H1 (cell line): ENCODE data around the gene FAM50B. TPM values are rescaled to one million over a fixed set of nuclear protein-coding genes. Genes with fewer than 3 reads are reported as not detected.

ENCODE experiments used
- CTCF ChIA-PET: fragments of 300-600 bp; sonication (Branson Sonifier 250); formaldehyde crosslinking; loops from one replicate; lab custom pipeline; 2021; ENCODE audit not compliant: partially characterized antibody; lab: Charles Lee
- POLR2A ChIA-PET: fragments of 300-600 bp; sonication (Branson Sonifier 250); formaldehyde crosslinking; loops from one replicate; lab custom pipeline; 2021; ENCODE audit warnings: inconsistent platforms; ENCODE audit not compliant: partially characterized antibody; lab: Charles Lee
- DNase-seq, 2 experiments: peaks; one replicate each; pipeline versions ENCODE4 v3.0.0 to v3.0.0-alpha.2; 2010 to 2022; ENCODE audit warnings: low spot score in 2 of 2, low read depth in 1 of 2, mixed read lengths in 1 of 2
- FAIRE-seq: peaks from 2 replicates; lab custom pipeline; 2011; peaks lifted over from hg19 to GRCh38; lab: Jason Lieb, UNC
- H2AFZ ChIP-seq: 2 replicates; pipeline ENCODE4 v1.8.1; 2012; ENCODE audit warnings: low read length, inconsistent platforms
- H2AK5ac ChIP-seq: 2 replicates; pipeline ENCODE4 v1.6.1; 2013; ENCODE audit warnings: low read depth, low read length
- H2BK120ac ChIP-seq: replicated peaks from 2 replicates; pipeline ENCODE3; 2013; ENCODE audit warnings: low read depth, low read length, inconsistent platforms
- H2BK12ac ChIP-seq: 2 replicates; pipeline ENCODE4 v1.6.1; 2013; ENCODE audit warnings: low read depth, low read length
- H2BK15ac ChIP-seq: 2 replicates; pipeline ENCODE4 v1.6.1; 2013; ENCODE audit warnings: low read length
- H2BK20ac ChIP-seq: 2 replicates; pipeline ENCODE4 v1.6.1; 2013; ENCODE audit warnings: low read length
- H2BK5ac ChIP-seq: 2 replicates; pipeline ENCODE4 v1.6.1; 2013; ENCODE audit warnings: low read depth, low read length
- H3K14ac ChIP-seq: 2 replicates; pipeline ENCODE4 v1.6.1; 2013; ENCODE audit warnings: inconsistent platforms; ENCODE audit not compliant: insufficient read length
- H3K18ac ChIP-seq: 2 replicates; pipeline ENCODE4 v1.6.1; 2013; ENCODE audit warnings: low read length; ENCODE audit errors: extremely low read depth
- H3K23ac ChIP-seq: 2 replicates; pipeline ENCODE4 v1.6.1; 2013; ENCODE audit warnings: inconsistent platforms; ENCODE audit not compliant: insufficient read length
- H3K23me2 ChIP-seq: 2 replicates; pipeline ENCODE4 v1.6.1; 2013; ENCODE audit warnings: low read depth, low read length
- H3K27ac ChIP-seq: 2 replicates; pipeline ENCODE4 v1.6.1; 2011; ENCODE audit warnings: low read depth, low read length, inconsistent platforms
- H3K27me3 ChIP-seq, 4 experiments: replicated peaks in 1 of 4; 1 replicate in 1 of 4; 2 replicates in 3 of 4; pipeline versions ENCODE4 v1.6.1 to v1.8.1; 2011 to 2013; ENCODE audit warnings: low read length in 3 of 4, mild to moderate bottlenecking in 3 of 4, inconsistent platforms in 2 of 4, mixed read lengths in 2 of 4, moderate library complexity in 1 of 4; ENCODE audit not compliant: control insufficient read depth in 3 of 4, insufficient read depth in 3 of 4; ENCODE audit errors: extremely low read depth in 1 of 4
- H3K36me3 ChIP-seq, 4 experiments: 2 replicates each; pipeline versions ENCODE4 v1.6.1 to v1.8.1; 2011 to 2013; ENCODE audit warnings: mild to moderate bottlenecking in 4 of 4, low read length in 3 of 4, moderate library complexity in 2 of 4, control low read depth in 1 of 4, inconsistent platforms in 1 of 4; ENCODE audit not compliant: insufficient read depth in 4 of 4, control insufficient read depth in 2 of 4
- H3K4ac ChIP-seq: replicated peaks from 2 replicates; pipeline ENCODE3; 2013; ENCODE audit warnings: low read length, low read depth, mixed read lengths, inconsistent platforms; ENCODE audit not compliant: insufficient read length
- H3K4me1 ChIP-seq, 4 experiments: replicated peaks in 1 of 4; 1 replicate in 1 of 4; 2 replicates in 3 of 4; pipeline versions ENCODE4 v1.6.1 to v1.8.1; 2011 to 2013; ENCODE audit warnings: low read length in 3 of 4, inconsistent platforms in 2 of 4, mixed read lengths in 1 of 4; ENCODE audit not compliant: insufficient read depth in 4 of 4, control insufficient read depth in 3 of 4
- H3K4me2 ChIP-seq, 2 experiments: 2 replicates each; pipeline versions ENCODE4 v1.6.1 to v1.8.1; 2011 to 2013; ENCODE audit warnings: low read depth in 2 of 2, low read length in 2 of 2, control low read depth in 1 of 2, inconsistent platforms in 1 of 2, mild to moderate bottlenecking in 1 of 2; ENCODE audit not compliant: insufficient read depth in 1 of 2
- H3K4me3 ChIP-seq, 4 experiments: fragments of 200-600, 300-600 bp in 1 of 4; sonication (generic), shearing (Covaris generic), sonication (Bioruptor Twin) in 1 of 4; 2 replicates each; pipeline versions ENCODE4 v1.5.1 to v1.8.1; 2011 to 2016; ENCODE audit warnings: low read length in 4 of 4, low read depth in 3 of 4, control low read depth in 2 of 4, inconsistent platforms in 2 of 4, mild to moderate bottlenecking in 2 of 4, mixed read lengths in 1 of 4, moderate library complexity in 1 of 4; ENCODE audit not compliant: insufficient read depth in 2 of 4; ENCODE audit errors: extremely low read depth in 1 of 4
- H3K56ac ChIP-seq: replicated peaks from 2 replicates; pipeline ENCODE3; 2013; ENCODE audit warnings: low read depth, mild to moderate bottlenecking, mixed read lengths, low read length, inconsistent platforms; ENCODE audit not compliant: insufficient read length
- H3K79me1 ChIP-seq: 2 replicates; pipeline ENCODE4 v1.6.1; 2013; ENCODE audit warnings: low read depth, low read length, control low read depth
- H3K79me2 ChIP-seq, 2 experiments: 2 replicates each; pipeline versions ENCODE4 v1.6.1 to v1.8.1; 2012 to 2013; ENCODE audit warnings: low read length in 2 of 2, mild to moderate bottlenecking in 2 of 2, inconsistent platforms in 1 of 2; ENCODE audit not compliant: insufficient read depth in 2 of 2, control insufficient read depth in 1 of 2
- H3K9ac ChIP-seq, 4 experiments: replicated peaks in 1 of 4; 1 replicate in 1 of 4; 2 replicates in 3 of 4; pipeline versions ENCODE4 v1.6.1 to v1.8.1; 2011 to 2013; ENCODE audit warnings: low read depth in 3 of 4, low read length in 3 of 4, control low read depth in 2 of 4, mild to moderate bottlenecking in 2 of 4, moderate library complexity in 2 of 4, inconsistent platforms in 1 of 4; ENCODE audit errors: extremely low read depth in 1 of 4
- H3K9me3 ChIP-seq, 2 experiments: 2 replicates each; pipeline versions ENCODE4 v1.6.1 to v1.8.1; 2012 to 2013; ENCODE audit warnings: mild to moderate bottlenecking in 2 of 2, moderate library complexity in 2 of 2, control low read depth in 1 of 2, inconsistent platforms in 1 of 2, low read depth in 1 of 2, low read length in 1 of 2, mixed read lengths in 1 of 2; ENCODE audit not compliant: insufficient read depth in 2 of 2
- H4K20me1 ChIP-seq, 2 experiments: replicated peaks in 1 of 2; 2 replicates each; pipeline versions ENCODE3 to v1.8.1; 2011 to 2013; ENCODE audit warnings: inconsistent platforms in 2 of 2, low read length in 2 of 2, mild to moderate bottlenecking in 1 of 2; ENCODE audit not compliant: insufficient read depth in 2 of 2, control insufficient read depth in 1 of 2
- H4K5ac ChIP-seq: 2 replicates; pipeline ENCODE4 v1.6.1; 2013; ENCODE audit warnings: low read length, low read depth, mixed read lengths, inconsistent platforms; ENCODE audit not compliant: insufficient read length
- H4K8ac ChIP-seq: 2 replicates; pipeline ENCODE4 v1.8.0; 2013; ENCODE audit warnings: mild to moderate bottlenecking, moderate library complexity, low read length, inconsistent platforms; ENCODE audit not compliant: insufficient read depth; ENCODE audit errors: extremely low read depth
- H4K91ac ChIP-seq: replicated peaks from 2 replicates; pipeline ENCODE3; 2013; ENCODE audit warnings: low read length, mixed read lengths, inconsistent platforms; ENCODE audit not compliant: insufficient read length
- BACH1 ChIP-seq: IDR thresholded peaks from 2 replicates; pipeline ENCODE4 v1.6.1; 2012; ENCODE audit warnings: low read length, improper control_type of control experiment
- MAX ChIP-seq: IDR thresholded peaks from 2 replicates; pipeline ENCODE4 v1.6.1; 2012; ENCODE audit warnings: inconsistent platforms
- NRF1 ChIP-seq: IDR thresholded peaks from 2 replicates; pipeline ENCODE4 v1.6.1; 2011; ENCODE audit warnings: mild to moderate bottlenecking, low read depth, low read length, improper control_type of control experiment
- RFX5 ChIP-seq: IDR thresholded peaks from 2 replicates; pipeline ENCODE4 v1.6.1; 2011; ENCODE audit warnings: low read depth, low read length, improper control_type of control experiment, borderline replicate concordance
- SIRT6 ChIP-seq: IDR thresholded peaks from one replicate; pipeline ENCODE4 v1.7.1; 2012; ENCODE audit warnings: low read length, inconsistent platforms
- SP1 ChIP-seq: IDR thresholded peaks from 2 replicates; pipeline ENCODE4 v1.6.1; 2011; ENCODE audit warnings: low read depth, low read length
- TAF7 ChIP-seq: optimal IDR thresholded peaks from 2 replicates; pipeline ENCODE3; 2011; ENCODE audit warnings: low read depth, mild to moderate bottlenecking, inconsistent platforms, low read length, moderate library complexity, borderline replicate concordance
- WGBS, 2 experiments: shearing (Covaris generic) in 1 of 2; methylation state at CpG; one replicate each; pipeline versions ENCODE4 v1.1.6 to v1.1.7; 2013 to 2015; ENCODE audit warnings: low lambda C conversion rate in 2 of 2, mixed read lengths in 2 of 2, inconsistent platforms in 1 of 2, low coverage in 1 of 2, missing lambda C conversion rate in 1 of 2; ENCODE audit not compliant: insufficient replicate concordance in 2 of 2, insufficient coverage in 1 of 2, insufficient read length in 1 of 2; ENCODE audit errors: extremely low coverage in 1 of 2, missing lambda C conversion rate in 1 of 2; 5-methylcytosine and 5-hydroxymethylcytosine counted together
- polyA plus RNA-seq, 7 experiments: library from polyadenylated mRNA; depleted of rRNA in 3 of 7; stranded (reverse) in 5 of 7; unstranded in 2 of 7; fragments of >200 nt in 5 of 7; fragments of 200-250 nt in 2 of 7; gene quantifications; 1 replicate in 5 of 7; 2 replicates in 1 of 7; 4 replicates in 1 of 7; pipeline versions ENCODE4 v1.2.1 to v1.2.3, GENCODE V29; 2011 to 2013; ENCODE audit warnings: missing spikeins in 2 of 7, mixed read lengths in 2 of 7
- total RNA-seq: library from RNA; stranded (reverse); fragmentation: NEBNext Ultra II Directional; extraction: Animal tissue kit (Norgen Biotek cat#: 25700); gene quantifications from 2 replicates; pipeline ENCODE4 v1.2.1, GENCODE V29; 2021
- TF ChIP-seq, protein P1 (sequence below): IDR thresholded peaks from 2 replicates; pipeline ENCODE4 v1.6.1; 2011; ENCODE audit warnings: low read depth, mild to moderate bottlenecking, low read length; ENCODE audit not compliant: insufficient read depth
- TF ChIP-seq, protein P2 (sequence below), 3 experiments: IDR thresholded peaks; 1 replicate in 2 of 3; 2 replicates in 1 of 3; pipeline versions ENCODE4 v1.5.1 to v1.6.1; 2011; ENCODE audit warnings: low read length in 3 of 3, mild to moderate bottlenecking in 3 of 3, inconsistent platforms in 2 of 3, low read depth in 1 of 3, moderate library complexity in 1 of 3; ENCODE audit not compliant: insufficient read depth in 1 of 3; ENCODE audit errors: control extremely low read depth in 1 of 3
- TF ChIP-seq, protein P3 (sequence below): IDR thresholded peaks from 2 replicates; pipeline ENCODE4 v1.6.1; 2012; ENCODE audit warnings: inconsistent platforms

Gene FAM50B
- total and polyA plus RNA-seq, 2 of the 8 experiments (the other 6 are each of a cell fraction or from before 2014, with no cell fraction given) = 3.1 to 3.2 TPM

GRCh38 chr6:3809982-3810381 lies 39.2 kb upstream of the FAM50B start:
- H2BK5ac ChIP-seq = no peak overlapping the region
- TF ChIP-seq BACH1 (no peak), TAF7 (no peak), SIRT6 (no peak), RFX5 (no peak), SP1 (no peak), NRF1 (no peak), MAX (no peak)
- TF ChIP-seq, protein P1, sequence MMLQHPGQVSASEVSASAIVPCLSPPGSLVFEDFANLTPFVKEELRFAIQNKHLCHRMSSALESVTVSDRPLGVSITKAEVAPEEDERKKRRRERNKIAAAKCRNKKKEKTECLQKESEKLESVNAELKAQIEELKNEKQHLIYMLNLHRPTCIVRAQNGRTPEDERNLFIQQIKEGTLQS = no peak
- TF ChIP-seq, protein P2, sequence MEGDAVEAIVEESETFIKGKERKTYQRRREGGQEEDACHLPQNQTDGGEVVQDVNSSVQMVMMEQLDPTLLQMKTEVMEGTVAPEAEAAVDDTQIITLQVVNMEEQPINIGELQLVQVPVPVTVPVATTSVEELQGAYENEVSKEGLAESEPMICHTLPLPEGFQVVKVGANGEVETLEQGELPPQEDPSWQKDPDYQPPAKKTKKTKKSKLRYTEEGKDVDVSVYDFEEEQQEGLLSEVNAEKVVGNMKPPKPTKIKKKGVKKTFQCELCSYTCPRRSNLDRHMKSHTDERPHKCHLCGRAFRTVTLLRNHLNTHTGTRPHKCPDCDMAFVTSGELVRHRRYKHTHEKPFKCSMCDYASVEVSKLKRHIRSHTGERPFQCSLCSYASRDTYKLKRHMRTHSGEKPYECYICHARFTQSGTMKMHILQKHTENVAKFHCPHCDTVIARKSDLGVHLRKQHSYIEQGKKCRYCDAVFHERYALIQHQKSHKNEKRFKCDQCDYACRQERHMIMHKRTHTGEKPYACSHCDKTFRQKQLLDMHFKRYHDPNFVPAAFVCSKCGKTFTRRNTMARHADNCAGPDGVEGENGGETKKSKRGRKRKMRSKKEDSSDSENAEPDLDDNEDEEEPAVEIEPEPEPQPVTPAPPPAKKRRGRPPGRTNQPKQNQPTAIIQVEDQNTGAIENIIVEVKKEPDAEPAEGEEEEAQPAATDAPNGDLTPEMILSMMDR (IDR thresholded peaks at IDR 0.05; ENCODE audit: control extremely low read depth in 1 of 3, insufficient read depth in 1 of 3, low read depth in 1 of 3, low read length in 3 of 3) = no peak
- TF ChIP-seq, protein P3, sequence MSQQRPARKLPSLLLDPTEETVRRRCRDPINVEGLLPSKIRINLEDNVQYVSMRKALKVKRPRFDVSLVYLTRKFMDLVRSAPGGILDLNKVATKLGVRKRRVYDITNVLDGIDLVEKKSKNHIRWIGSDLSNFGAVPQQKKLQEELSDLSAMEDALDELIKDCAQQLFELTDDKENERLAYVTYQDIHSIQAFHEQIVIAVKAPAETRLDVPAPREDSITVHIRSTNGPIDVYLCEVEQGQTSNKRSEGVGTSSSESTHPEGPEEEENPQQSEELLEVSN = no peak
- TF ChIP-seq, all 59 proteins: peak for 0
- Histone ChIP-seq H2BK12ac (no peak overlapping the region), H3K14ac (no peak overlapping the region), H3K9ac (no peak overlapping the region), H4K8ac (no peak overlapping the region), H3K4ac (no peak overlapping the region), H3K4me3 (no peak overlapping the region), H2BK15ac (no peak overlapping the region), H2AFZ (no peak overlapping the region), H3K18ac (no peak overlapping the region), H3K23ac (no peak overlapping the region), H3K56ac (no peak overlapping the region), H2BK120ac (no peak overlapping the region), H3K27ac (no peak overlapping the region), H3K4me2 (no peak overlapping the region), H4K91ac (no peak overlapping the region), H3K23me2 (no peaks in the 10 kb centered on the region), H3K79me1 (no peaks in the 10 kb centered on the region), H3K36me3 (no peaks in the 10 kb centered on the region), H4K20me1 (no peaks in the 10 kb centered on the region), H2AK5ac (no peak overlapping the region), H3K9me3 (no peaks in the 10 kb centered on the region), H3K4me1 (peaks cover 0 to 3% (median 0%) of the 10 kb centered on the region in 4 experiments; a peak in 2 of 7 replicates), H3K27me3 (0 out of 7 replicates have a peak, but pooled peaks cover 0 to 2% (median 0%) of the 10 kb centered on the region in 4 experiments), H3K79me2 (no peaks in the 10 kb centered on the region), H4K5ac (no peak overlapping the region), H2BK20ac (no peak overlapping the region)
- no peak for FAIRE-seq
- 90% methylated on average over 9 of the region's 9 CpGs; no CpG with 5 or more reads in 1 of the 2 experiments for WGBS, 2 experiments
- CTCF ChIA-PET = interaction anchor here (0.7 to 2.7 kb wide), 9 partner anchors 9 to 169 kb away, joined by 3 to 11 read pairs (median 6); partner anchors contain the start of gene FAM50B
- POLR2A ChIA-PET = no interaction called here
- no peak for DNase-seq
